ENCODE data around the gene FYB1.
"Not testable (repeated sequence)": the region's sequence is repeated elsewhere in the genome, so short reads cannot be mapped to it uniquely, and the experiment has no call there.

FYB1 gene

DNA sequence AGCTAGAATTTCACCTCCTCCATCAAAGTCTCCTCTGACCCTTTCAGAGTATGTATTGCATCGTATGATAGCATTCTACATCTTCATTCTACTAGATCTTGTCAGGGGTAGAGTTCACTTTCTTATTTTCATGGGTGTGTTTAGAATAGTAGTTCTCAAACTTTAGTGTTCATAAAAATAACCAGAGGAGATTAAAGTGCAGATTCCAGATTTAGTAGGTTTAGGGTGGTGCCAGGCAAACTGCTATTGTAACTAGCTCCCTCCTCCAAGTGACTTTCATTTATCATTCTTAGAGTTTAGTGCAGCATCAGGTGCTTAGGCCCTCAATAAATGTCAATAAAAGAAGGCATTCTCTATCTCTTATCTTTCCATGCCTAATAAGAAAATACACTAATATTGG, 7.2 kb upstream of the FYB1 start:
- DNase-seq = no peak

DNA sequence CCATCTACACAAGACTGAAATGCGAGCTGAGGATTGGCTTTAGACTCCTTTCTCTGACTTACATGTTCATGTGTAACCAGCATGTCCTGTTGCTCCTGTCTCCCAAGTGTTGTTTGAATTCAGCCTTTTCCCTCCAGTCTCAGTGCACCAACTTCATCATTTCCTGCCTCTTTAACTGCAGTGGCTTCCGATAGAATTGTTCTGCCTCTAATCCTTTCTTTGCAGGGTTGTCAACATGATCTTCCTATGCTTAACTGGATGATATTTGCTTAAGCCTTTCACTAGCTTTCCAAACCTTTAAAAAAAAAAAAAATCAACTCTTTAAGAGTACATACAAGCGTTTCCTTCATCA, 6.7 kb upstream of the FYB1 start:
- DNase-seq = no peak

DNA sequence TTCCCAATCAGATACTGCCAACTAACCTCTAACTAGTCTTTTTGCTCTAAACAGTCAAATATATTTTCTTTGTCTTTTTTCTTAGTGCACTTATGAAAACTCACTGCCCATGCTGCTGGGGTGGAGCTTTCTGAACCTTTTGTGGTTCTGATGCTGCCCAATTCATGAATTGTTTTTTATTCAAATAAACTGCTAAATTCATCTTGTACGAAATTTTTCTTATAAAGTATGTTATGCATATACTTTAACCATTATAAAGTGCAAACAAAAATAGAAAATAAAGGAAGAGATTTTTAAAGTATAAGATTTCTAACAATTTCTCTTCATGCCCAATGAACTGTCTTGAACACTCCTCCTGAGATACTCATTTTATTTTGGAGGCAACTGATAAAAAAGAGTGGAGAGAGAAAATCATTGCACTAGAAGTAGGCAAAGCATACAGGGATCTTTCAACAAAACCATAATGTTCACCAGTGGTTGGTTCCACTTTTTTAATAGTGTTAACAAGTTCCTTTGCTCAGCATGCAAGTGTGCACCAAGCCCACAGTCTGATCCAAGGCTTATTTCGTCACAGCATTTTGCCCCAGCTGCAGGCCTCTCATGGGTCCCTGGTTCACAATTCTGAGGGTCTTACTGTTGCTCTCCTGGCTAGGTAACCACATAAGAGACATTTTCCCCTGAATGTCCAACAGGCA, 6.2 kb upstream of the FYB1 start:
- DNase-seq = no peak

DNA sequence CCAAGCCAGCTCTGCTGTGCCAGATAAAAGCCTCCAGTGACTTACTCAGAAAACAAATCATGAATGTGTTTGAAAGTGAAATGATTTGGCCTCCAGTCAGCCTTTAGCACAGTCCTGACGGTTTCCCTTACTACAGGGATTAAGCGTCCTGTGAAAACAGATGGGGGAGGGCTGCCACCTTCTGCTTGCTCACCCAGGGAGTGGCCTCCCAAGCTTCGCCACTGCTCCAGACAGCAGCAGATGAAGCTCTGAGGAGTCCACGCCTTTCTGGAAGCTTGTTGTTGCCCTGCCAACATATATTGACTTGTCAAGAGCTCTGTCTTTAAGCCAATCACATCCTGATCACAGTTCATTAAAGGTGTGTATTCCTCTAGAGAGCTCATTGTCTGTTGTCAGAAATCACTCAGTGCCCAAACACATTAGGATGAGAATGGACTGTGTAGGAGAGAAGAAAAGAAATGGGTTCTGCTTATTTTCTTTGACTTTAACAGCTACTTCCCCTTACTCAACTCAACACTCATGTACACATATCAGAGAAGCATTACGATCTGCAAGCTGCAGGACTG, 4.9 kb upstream of the FYB1 start:
- no peak for DNase-seq

DNA sequence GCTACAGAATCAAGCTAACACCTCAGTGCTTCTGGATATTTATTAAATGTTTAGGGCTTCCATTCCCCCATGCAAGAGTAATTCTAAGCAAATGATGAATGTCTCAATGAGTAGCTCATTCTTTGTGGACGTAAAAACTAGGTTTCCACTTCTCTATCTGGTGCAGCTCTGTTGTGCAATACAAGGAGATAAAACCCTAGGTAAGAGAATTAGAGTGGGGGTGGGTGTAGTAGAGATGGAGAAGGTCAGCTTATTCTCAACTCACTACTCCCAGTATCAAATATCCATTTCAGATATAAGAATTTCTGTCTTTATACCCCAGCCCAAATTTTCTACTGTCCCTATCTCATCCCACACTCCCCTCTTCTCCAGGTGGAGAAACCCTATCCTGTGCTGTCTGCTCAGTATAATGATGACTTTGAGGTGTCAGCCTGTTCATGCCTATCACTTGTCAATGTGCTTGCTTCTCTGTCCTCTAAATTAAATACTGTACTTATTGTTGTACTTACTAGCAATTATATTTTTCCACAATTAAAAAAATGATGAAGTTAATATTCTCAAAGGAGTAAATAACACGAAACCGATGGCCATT, 4.3 kb upstream of the FYB1 start:
- no peak for DNase-seq

DNA sequence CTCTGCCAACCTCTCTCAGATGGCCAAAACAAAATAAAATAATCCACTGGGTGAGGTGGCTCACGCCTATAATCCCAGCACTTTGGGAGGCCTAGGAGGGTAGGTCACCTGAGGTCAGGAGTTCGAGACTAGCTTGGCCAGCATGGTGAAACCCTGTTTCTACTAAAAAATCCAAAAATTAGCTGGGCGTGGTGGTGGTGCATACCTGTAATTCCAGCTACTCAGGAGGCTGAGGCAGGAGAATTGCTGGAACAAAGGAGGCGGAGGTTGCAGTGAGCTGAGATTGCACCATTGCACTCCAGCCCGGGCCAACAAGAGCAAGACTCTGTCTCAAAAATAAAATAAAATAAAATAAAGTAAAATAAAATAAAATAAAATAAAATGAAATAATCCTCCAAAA, 2.3 kb upstream of the FYB1 start:
- DNase-seq = not testable (repeated sequence)

DNA sequence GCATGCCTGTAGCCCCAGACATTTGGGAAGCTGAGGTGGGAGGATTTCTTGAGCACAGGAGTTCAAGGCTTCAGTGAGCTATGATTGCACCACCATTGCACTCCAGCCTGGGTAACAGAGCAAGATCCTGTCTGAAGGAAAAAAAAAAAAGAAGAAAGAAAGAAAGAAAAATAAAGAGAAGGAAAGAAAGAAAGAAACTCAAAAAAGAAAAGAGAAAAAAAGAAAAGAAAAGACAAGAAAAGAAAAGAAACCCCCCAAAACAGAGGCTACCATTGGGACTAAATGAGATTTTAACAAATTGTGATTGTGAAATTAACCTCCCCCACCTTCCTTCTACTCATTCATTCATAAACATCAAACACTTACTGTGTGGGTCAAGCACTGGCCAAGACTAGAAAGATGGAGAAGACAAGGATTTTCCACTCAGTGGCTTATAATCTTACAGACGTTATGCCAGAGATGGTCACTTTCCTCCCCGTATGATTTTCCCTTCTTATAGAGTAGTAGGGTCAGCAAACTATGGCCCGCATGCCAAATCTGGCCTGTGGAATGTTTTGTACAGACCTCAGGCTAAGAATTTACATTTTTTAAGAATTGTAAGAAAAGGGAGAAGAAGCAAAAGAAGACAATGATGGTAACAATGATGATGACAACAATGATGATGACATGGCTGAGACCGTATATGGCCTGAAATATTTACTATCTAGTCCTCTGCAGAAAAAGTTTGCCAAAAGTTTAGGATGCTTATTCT, 1.1 kb upstream of the FYB1 start:
- DNase-seq = no peak

DNA sequence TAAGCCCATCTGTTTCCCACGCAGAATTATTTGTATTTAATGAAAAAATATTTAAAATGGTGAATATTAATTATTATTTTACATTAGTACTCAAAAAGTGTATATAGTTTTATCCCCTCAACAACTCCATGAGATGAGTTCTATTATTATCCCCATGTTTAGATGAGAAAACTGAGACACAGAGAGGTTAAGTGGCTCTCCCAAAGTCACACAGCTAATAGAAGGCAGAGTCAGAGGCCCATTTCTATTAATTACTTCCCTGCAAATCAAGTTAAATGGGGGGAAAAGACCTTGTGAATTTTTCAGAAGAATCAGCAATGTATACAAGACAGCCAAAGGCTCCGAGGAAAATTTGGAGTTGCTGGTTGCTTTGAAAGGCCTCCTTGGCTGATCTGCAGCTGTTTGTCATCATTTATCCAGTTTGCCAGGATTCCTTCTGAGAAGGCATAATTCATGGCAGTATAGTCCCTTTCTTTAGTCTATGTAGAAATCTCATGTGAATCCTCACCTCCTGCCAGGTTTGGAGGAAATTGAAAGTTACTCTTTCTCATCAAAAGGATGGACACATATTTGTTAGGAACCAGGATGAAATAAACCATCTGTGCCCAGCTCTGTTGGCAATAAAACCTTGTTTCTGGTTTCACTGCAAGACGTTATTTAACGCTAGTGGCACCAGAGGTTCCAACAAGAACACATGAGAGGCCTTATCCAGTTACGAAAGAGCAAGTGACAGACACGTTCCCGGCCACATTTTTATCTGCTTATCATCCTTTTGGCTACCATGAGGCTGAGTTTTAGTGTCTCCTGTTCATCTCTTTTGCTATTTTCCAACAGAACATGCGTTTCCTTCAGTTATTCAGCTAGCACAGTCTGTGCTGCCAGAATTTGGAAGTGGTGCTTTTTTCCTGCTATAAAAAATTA, 621 bp downstream of the FYB1 start:
- no peak for DNase-seq

DNA sequence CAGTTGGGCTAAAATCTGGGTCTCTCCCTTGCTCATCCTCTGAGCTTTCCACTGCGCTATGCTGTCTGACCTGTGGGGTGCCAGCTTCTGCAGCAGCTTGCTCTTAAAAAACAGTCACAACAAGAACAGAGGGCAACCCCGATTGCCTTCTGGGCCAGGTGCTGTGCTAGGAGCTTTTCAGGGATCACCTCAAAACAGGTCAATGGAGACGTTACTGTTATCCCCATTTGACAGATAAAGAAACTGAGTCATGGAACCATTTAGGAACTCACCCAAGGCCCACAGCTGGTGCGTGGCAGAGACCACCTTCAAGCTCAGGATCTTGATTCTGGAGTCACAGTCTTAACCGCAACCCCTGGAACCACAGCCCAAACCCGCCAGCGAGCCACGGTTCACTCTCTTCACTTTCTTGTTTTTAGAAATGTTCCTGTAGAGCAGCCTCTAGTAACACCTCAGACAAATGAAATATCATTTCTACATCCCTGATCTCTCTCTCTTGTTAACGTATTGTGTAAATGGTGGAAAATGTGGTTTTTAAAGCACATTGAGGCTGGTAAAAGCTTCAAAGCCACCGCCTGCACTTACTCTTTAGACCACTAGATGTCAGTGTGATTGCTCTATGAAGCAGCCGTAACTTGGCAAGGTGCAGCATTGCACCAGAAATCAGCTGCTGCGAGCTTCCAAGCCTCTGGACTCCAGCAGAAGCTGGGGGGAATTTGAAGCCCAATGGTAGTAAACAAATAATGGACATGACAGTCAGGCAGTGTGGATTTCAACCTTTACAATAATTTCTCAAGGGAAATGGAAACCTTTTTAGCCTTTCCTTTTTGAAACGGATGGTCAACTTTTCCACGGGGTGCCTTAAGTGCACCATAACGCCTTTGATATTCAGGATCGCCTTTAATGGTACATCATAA, 1.7 kb downstream of the FYB1 start:
- peak; percentile 56 for DNase-seq

DNA sequence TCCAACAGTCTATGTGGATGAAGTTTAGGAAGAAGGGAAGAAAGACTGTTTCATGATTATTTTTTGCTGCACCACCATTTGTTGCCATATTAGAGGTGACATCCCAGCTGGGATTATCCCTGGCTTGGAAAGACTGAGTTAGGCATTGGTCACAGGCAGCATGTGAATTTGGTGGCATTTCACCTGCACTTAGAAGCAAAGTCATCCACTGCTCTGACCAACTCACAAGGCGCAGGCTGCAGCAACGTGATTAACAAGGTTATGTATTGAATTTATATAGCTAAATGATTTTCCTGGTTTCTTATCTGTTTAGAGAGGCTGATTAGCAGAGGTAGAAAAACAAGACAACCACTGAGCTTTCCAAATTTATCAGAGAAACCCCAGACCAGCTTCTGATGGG, 2.7 kb downstream of the FYB1 start:
- DNase-seq = no peak

DNA sequence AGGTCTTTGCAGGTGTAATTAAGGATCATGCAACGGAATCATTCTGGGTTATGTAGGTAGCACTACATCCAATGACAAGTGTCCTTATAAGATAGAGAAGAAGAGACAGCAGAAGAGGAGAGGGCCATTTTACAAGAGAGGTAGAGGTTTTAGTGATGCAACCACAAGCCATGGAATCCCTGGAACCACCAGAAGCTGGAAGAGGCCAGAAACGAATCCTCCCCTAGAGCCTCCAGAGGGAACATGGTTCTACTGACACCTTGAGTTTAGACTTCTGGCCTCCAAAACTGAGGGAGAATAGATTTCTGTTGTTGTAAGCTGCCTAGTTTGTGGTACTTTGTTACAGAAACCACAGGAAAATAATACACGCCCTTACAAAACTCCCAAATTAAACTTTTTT, 3.5 kb downstream of the FYB1 start:
- DNase-seq = no peak

DNA sequence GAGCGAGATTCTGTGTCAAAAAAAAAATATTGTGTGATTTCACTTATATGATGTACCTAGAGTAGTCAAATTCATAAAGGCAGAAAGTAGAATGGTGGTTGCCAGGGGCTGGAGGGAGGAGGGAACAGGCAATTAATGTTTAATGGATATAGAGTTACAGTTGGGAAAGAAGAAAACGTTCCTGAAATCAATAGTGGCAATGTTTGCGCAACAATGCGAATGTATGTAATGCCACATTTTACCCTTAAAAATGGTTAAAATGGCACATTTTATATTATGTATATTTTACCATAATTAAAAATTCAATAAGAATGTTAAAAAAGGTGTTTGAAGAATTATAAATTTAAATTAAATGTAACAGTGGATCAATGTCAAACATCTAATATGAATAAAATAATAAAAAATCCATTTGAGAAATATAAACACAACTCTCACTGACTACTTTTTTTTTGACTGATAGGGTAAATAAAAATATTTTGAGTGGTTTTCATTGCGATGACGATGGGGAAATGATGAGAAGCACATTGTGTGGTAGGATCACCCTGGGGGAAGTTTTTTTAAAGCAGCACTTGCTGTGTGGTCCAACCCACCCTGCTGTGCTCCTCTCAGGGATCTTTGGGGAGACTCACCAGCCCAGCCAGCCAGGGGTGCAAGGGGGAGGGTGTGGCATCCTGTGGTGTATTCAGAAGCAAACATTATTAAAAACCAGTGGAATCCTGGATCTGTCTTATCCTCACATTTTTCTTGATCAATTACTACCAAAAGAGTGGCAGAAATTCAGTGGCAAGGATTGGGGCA, 4.3 kb downstream of the FYB1 start:
- no peak for DNase-seq

DNA sequence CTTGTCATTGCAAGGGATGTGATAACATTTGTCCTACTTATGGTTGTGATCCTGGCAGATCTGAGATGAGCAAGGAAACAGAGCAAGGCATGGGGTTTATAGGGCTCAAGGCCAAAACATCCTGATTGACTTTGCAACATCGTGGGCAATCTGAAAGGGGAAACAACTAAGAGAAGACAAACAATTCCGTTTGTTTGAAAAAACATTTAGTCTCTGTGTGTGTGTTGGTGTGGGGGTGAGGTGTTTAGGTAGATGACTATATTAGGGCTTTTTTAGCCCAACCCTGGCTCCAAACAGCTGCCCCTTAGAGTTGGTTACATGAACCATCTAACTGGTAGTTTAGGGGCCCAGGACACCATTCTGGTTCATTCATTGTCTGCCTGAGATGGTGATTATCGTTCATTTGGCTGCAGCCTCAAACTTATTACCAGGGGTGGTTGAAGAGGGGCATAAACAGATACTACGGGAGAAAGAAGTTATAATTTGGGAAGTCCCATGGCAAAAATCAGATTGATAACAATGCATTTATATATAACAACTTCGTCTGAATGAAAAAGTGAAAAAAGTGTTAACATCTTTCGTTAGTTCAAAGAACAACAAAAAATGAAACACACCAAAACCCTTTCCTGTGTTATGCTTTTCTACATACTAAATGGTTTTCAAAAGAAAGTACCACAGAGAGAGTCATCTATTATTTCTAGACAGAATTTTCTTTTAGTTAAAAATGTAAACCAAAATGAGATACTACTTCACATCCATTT, 5.7 kb downstream of the FYB1 start:
- DNase-seq = no peak

DNA sequence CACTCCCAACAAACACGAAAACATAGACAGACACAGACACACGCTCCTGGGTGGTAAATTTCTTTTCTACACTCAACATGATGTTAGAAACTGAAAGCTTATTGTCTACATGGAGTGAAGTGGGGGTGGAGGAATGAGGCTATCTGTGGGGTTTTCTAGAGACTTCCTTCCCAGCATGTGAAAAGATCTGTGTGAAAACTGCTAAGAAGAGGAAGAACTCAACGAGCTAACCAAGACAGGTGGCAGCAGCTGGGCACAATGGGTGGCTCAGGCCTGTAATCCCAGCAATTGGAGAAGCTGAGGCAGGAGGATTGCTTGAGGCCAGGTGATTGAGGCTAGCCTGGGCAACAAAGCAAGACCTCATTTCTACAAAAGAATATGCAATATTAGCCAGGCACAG, 7.6 kb downstream of the FYB1 start:
- DNase-seq = no peak

DNA sequence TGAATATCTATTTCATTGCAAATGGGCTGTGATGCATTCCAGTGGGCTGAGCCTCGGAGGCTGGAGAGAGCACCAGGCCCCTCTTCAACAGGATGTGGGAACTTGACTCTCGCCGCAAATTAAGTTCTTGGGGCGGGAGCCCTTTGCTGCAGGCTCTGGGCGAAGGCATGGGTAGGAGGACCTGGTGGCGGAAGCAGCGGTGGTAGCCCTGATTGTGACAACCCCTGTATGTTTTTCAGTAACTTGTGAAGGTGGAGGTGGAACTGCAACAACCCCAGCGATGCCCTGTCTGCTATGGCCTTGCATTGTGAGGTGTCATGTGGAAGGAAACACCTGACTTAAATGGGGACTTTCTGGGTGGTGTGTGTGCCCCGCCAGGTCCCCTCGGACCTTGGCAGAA, 9.4 kb downstream of the FYB1 start:
- no peak for DNase-seq

DNA sequence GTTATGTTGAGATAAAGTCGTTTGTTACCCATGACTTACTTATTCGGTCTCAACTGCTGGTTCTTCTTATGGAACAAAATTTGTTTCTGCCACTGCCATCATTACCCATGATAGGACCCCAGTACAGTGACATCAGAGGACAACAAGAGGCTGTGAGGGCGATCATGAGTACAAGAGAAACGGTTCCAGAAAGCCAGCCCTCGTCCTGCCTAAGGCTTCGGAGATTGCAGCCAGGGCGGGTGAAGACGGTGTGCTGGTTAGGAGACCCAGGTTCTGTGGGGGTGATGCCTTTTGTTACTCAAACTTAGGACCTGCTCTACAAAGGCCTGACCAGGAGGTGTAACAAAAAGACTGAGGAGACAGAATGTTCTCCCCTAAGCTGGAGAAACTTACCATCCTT, 10.9 kb downstream of the FYB1 start:
- DNase-seq = no peak

DNA sequence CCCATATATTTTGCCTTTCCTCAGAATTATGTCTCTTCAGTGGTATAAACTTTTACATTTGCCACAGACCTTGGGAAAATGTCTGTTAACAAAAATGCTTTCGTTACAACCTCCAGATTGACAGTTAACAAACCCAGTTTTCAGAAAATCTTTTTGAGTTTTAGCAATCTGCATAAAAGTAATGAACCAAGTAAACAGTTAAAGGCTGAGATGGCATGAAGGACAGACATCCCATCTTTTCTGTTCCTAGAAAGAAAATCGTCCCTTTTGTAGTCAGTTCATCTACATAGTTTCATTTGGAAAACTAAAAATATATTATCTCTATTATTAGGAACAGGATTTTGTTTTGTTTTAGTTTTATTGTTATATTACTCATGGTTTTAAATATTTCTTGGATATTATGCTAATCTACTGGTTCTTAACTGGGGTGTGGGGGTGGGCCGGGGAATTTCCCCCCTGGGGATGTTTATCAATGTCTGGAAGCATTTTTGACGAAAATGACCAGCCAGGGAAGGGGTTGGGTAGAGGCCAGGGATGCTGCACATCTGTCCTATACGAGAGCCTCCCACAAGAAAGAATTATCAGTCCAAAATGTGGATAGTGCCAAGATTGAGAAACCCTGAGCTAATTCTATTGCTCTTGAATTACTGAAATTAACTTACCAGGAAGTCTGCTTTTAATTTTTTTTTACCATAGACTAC, 11.9 kb downstream of the FYB1 start:
- DNase-seq = no peak

DNA sequence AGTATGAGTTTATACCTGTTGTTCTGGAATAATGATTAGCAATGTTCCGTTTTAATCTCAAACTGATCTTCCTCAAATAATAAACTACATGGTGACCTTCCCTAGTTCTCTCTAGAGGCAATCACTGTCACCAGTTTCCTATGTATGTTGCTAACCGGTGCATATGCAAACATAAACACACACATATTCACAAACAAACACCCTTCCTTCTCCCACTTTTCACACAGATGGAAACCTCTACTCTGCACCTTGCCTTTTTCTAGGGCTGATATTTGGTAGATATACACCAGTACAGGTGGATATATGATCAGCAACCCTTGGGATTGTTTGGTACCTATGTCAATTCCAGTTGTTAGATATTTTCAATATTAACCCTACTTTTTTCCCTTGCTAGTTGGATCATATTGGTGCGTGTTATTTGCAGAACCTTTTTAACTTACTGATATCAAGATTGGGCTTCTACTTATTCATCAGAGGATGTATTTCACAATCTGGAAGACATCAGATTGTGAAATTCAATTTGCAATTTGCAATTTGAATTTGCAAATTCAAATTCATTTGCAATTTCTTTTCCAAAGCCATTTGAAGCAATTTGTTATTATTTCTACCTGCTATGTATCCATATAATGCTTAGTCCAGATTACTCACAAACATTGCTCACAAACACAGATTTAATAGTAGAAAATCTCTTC, 12.6 kb downstream of the FYB1 start:
- no peak for DNase-seq

DNA sequence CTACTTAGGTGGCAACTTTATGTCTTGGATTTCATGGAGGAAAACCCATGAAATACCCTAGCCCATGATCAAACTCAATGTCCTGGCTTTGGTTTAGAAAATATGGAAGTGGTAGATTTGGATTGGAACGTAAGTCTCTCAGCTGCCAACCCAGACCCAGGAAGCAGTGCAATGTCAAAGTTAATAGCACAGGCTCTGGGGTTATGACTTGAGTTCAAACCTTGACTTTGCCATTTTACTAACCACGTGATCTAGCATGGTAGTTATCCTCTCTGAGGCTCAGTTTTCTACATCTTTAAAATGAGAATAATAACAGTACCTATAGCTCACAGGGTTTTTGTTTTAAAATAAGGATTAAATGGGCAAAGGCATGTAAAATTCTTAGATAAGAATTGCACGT, 13.8 kb downstream of the FYB1 start:
- DNase-seq = no peak

All from NCI-H2171 treated with DMSO at 0.1 percent for 48 hours (cell line).